HG03196 (cell line): ENCODE measurements around the gene GARIN5A.
"Not testable (repeated sequence)": the region's sequence is repeated elsewhere in the genome, so short reads cannot be mapped to it uniquely, and the experiment has no call there.

Source experiments
- ATAC-seq: cut with Tn5 transposase; IDR thresholded peaks from one replicate; pipeline ENCODE4 v1.9.1; 2021; ENCODE audit not compliant: unreplicated experiment

The GARIN5A gene

DNA sequence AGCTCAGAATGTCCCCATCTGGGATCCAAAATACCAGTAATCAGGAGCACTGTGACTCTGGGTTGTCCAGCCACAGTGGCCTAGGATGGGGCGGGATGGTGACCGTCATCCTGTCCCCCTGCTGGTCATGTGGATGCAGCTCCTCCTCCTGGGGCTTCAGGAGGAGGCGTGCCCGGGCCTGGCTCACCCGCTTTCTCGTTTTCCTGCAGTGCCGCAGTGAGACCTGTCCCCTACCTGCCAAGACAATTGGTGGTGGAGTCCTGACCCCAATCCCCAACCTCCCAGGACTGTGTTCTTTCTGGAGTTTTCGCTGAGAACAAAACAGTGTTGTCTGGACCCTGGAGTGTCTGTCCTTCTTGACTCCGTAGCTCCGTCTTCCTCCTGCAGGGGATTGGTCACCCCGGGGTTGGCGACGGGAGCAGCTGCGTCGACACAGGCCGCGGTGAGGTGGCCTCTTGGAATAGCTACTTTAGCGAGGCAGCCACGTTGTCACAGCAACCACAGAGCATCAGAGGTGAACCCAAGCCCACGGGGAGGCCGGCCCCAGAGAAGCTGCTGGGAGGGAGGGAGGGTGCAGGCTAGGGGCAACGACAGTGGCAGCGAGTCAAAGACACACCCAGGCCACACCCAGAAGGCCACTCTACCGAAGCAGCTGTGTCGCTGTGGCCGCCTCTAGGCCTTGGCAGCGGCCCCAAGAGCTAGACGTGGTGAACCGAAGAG, 10.5 kb downstream of the GARIN5A start:
- ATAC-seq = no peak

DNA sequence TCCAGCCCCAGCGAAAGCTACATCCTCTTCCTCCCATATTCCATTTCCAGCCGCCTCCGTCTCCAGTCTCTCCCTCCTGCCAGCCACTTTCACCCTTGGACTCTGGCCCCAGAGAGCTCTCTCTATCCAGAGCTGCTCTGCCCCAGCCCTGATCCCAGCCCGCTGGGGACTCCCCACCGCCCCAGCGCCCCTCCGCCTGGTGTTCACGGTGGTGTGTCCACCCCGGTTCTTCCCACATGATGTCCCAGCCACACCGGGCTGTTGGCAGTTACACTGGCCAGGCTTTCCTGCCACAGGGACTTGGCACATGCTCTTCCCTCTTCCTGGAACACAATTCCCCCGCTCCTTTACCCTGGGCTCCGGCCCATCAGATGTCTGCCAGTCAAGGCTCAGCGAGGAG, 11.6 kb downstream of the GARIN5A start:
- no peak for ATAC-seq

DNA sequence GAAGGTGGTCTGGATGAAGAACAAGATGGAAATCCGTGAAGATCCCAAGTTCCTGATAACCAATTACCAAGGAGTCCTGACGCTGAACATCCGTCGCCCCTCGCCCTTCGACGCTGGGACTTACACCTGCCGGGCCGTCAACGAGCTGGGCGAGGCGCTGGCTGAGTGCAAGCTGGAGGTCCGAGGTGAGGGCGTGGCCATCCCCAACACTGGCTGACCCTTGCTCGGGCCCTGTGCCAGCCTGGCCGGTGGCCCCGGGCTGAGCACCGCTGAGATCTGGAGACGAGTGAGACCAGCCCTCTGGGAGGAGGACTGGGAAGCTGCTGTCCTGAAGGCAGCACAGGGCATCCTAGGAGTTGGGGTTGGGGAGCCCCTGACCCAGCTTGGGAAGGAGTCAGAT, 12.3 kb downstream of the GARIN5A start:
- no peak for ATAC-seq

DNA sequence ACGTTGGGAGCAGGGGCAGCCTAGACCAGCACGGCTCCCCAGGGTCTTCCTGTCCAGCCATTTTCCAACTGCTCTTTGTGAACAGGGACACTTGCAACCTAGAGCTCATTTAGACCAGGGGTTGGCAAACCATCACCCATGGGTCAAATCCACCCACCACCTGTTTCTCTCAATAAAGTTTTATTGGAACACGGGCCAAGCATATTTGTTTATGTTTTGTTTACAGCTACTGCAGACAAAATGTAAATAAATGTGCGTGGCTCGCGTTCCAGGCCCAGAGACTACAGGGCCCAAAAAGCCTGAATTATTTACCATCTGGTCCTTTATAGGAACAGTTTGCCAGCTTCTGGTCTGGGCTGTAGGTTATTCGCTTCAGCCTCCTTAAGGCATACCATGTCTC, 13.7 kb downstream of the GARIN5A start:
- ATAC-seq = no peak

DNA sequence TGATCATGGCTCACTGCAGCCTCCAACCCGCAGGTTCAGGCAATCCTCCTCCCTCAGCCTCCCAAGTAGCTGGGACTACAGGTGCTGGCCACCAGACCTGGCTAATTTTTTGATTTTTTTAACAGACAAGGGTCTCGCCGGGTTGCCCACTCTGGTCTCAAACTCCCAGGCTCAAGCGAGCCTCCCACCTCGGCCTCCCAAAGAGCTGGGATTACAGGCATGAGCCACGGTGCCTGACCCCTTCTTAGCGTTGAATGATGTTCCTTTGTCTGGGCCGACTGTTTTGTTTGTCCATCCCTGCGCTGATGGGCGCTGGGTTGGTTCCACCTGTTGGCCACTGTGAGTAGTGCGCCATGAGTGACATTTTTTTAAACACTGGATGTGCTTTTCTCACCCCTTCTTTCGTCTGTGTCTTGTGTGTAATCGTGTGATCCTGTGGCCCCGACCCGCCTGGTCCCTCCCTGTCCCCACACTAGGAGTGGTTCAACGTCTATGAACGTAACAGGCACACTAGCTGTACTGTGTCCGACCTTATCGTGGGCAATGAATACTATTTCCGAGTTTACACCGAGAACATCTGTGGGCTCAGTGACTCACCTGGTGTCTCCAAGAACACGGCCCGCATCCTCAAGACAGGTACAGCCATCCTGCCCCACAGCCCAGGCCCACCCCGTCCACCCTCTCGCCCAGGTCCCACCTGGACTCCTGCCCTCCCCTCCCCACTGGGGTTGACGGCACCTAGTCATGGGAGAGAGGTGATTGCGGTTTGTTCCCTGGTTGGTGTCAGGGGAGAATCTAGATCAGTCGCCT, 15.4 kb downstream of the GARIN5A start:
- peak; percentile 47 for ATAC-seq

DNA sequence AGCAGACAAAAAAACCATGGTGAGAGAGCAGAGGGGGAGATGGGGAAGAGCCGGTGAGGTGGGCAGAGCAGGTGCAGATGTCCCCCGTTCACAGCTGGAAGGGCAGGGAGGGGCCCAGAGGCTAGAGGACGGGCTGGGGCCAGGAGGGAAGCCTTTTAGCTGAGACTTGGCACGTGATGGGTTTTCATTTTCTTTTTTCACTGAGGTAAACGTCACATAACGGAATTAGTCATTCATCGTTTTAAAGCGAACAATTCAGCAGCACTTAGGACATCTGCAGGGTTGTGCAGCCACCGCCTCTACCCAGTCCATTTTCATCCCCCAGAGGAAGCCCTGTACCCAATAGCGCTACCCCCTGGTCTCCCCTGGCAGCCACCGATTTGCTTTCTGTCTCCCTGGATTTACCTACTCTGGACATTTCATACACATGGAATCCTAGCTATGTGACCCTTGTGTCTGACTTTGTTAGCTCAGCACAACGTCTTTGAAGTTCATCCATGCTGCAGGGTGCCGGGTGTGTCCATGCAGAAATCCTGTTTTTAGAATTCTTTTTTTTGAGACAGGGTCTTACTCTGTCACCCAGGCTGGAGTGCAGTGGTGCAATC, 16.4 kb downstream of the GARIN5A start:
- peak; percentile 55 for ATAC-seq

DNA sequence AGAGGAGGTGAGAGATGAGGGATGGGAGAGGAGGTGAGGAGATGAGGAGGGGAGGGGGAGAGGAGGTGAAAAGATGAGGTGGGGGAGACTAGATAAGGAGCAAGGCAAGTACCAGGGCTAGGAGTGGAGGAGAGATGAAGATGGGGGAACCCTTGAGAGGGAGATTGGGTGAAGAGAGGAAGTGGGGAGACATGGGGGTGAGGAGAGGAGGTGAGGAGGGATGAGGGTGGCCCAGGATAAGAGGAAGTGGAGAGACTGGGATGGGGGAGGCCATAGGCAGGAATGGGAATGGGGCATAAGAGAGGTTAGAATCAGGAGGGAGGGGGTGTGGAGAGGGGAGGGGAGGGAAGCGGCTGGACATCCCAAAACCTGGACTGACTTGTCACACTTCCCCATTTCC, 17.0 kb downstream of the GARIN5A start:
- ATAC-seq = no peak

DNA sequence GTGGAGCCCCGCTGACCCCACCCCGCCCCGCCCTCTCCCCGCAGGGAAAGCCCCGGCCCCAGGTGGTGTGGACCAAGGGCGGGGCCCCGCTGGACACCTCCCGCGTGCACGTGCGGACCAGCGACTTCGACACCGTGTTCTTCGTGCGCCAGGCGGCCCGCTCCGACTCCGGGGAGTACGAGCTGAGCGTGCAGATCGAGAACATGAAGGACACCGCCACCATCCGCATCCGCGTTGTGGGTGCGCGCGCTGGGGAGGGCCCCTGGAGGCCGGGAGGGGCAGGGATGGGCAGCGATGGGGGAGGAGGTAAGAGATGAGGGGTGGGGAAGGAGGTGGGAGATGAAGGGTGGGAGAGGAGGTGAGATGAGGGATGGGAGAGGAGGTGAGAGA, 17.6 kb downstream of the GARIN5A start:
- ATAC-seq = no peak

DNA sequence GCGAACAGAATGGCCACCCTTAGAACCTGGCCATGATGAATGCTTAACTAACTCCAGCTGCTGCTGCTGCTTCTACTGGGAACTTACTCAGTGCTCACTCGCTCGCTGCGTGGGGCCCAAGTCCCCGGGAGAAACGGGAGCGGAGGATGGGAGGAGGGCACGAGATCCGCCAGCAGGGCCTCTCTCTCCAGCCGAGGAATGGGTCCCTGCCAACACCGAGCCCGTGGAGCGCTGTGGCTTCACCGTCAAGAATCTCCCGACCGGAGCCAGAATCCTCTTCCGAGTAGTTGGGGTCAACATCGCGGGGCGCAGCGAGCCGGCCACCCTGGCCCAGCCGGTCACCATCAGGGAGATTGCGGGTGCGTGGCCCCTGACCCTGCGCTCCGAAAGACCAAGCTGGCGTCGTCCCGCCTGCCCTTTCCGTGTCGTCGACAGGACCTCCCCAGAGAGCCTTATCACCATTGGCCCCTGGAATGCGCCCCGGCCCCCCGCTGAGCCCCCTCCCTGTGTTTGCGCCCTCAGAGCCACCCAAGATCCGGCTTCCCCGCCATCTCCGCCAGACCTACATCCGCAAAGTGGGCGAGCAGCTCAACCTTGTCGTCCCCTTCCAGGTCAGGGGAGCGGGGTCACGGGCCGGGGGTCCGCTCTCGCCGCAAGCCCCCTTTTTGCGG, 18.1 kb downstream of the GARIN5A start:
- ATAC-seq = no peak

DNA sequence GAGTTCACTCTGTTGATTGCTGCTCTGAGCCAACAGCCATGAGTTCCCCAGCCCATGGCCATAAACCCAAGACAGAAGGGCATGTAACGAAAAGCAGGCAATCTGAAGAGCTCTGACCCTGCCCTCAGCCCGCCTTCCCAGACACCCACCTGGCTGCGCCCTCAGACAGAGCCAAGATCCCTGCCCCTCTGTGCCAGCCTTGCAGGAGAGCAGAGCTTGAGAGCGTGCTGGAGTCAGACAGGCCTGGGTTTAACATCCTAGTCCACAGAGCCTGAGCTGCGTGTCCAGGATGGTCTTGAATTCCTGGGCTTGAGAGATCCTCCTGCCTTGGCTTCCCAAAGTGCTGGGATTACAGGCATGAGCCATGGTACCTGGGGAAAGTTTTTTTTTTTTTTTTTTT, 19.3 kb downstream of the GARIN5A start:
- no peak for ATAC-seq

DNA sequence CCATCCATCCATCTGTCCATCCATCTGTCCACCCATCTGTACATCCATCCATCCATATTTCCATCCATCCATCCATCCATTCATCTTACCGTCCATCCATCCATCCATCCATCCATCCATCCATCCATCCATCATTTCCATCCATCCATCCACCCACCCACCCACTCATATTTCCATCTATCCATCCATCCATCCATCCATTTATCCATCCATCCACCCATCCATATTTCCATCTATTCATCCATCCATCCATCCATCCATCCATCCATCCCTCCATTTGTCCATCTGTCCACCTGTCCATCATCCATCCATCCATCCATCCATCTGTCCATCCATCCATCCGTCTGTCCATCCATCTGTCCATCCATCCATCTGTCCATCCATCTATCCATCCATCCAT, 20.7 kb downstream of the GARIN5A start:
- no peak for ATAC-seq

DNA sequence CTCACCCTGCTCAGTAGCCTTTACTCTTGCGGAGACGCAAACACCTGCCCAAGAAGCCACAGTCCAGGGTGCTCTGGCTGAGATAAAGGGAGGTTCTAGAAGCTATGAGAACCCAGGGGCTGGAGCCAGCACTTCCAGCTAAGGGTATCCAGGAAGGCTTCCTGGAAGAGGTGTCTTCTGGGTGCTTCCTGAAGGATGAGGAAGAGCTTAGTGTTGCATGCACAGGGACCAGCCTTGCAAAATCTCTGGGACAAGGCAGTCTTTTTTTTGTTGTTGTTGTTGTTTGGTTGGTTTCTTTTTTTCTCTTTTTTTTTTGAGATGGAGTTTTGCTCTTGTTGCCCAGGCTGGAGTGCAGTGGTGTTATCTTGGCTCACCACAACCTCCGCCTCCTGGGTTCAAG, 23.4 kb downstream of the GARIN5A start:
- no peak for ATAC-seq

DNA sequence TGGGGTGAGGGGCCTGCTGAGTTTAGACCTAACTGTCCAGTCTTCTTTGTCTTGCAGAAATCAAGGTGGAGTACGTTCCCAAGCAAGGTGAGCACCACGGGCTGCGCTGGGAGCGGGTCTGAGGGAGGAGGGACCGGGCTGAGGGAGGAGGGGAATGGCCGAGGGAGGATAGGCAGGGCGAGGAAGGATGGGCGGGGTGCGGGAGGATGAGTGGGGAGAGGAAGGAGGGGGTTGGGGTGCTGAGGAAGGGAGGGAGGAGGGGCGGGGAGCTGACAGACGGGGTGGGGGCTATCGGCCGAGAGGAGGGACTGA, 25.5 kb downstream of the GARIN5A start:
- ATAC-seq = no peak

DNA sequence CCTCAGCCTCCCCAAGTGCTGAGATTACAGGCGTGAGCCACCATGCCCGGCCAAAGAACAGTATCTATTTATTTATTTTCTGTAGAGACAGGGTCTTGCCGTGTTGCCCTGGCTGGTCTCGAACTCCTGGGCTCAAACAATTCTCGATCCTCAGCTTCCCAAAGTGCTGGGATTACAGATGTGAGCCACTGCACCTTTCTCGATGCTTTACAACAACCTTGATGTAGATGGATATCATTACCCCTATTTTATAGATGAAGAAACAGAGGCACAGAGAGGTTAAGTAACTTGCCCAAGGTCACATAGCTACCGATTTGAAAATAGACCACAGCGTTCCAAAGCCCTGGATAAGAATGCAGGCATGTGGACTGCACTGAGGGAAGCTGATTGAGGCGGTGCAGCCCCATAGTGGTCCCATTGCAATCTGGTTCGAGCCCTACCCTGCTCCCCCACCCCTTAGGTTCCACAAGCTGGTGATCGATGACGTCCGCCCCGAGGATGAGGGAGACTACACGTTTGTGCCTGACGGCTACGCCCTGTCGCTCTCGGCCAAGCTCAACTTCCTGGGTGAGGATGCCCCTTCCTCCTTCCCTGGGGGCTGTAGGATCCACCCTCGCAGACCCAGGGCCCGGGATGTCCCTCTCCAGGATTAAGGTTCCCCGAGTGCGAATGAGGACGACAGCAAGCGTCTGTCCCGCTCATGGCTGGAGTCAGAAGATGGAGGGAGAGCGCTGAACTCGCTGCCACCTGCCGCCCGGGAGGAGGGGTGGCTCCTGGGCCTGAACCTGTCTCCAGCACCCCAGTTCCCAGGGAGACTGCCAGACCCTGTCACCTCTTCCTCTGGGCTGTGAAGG, 26.1 kb downstream of the GARIN5A start:
- ATAC-seq = no peak

DNA sequence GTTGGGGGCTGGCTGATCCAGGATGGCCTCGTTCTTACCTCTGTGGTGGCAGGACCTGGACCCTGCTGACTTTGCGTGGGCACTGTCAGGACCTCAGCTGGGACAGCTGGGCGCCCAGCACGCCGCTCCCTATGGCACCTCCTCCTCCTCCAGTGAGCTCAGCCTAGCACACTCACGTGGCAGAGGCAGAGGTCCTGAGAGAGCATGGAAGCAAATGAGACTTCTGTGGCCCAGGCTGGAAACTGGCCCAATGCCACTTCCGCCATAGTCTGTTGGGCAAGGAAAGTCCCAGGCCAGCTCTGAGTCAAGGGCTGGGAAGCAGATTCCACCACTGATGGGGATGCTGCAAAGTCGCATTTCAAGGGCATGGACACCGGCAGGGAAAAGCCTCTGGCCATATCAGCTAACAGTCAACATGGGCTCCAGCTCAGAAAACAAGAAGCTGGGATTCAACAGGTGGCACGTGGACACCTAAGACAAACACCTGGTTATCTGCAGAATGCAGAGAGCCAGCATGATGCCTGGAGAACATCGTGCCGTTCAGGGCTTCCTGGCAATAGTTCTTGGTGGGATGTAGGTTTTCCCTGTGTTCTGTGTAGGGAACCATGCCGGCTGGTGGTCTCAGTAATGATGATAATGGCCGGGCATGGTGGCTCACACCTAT, 27.3 kb downstream of the GARIN5A start:
- ATAC-seq = no peak

DNA sequence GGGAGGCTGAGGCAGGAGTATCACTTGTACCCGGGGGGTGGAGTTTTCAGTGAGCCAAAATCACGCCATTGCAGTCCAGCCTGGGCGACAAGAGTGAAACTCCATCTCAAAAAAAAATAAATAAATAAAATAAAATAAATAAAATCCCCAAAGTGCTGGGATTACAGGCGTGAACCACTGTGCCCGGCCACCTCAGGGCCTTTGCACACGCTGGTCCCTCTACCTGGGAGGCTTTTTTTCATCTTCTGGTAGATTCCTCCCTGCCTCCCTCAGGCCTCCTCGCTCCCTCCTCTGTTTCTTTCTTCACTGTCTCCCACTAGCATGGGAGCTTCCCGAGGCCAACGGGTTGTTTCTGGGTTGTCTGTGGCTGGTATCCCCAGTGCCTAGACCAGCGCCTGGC, 28.9 kb downstream of the GARIN5A start:
- no peak for ATAC-seq

DNA sequence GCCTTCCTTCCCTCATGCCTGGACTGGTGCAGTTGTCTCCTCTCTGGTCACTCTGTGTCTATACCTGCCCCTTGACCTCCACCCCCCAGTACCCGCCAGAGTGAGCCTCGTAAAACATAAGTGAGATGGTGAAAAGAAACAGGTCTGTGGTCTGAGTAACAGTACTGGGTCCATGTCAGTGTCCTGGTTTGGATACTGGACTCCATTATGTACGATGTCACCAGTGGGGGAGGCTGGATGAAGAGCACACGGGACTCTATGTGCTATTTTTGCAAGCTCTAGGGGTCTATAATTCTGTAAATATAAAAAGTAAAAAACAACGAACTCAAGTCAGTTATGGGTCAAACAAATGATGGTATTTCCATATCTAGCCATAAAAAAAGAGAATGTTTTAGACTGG, 29.6 kb downstream of the GARIN5A start:
- ATAC-seq = no peak

DNA sequence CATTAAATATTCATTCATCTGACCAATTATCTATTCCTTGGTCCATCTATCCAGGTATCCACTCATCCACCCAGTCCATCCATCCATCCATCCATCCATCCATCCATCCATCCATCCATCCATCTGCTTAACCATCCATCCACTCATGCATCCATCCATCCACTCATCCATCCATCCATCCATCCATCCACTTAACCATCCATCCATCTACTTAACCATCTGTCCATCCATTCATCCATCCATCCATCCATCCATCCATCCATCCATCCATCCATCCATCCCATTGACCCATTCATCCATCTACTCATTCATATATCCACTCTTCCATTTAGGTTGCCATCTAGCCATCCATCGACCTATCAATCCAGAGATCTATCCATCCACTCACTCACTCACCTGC, 32.6 kb downstream of the GARIN5A start:
- ATAC-seq = no peak

DNA sequence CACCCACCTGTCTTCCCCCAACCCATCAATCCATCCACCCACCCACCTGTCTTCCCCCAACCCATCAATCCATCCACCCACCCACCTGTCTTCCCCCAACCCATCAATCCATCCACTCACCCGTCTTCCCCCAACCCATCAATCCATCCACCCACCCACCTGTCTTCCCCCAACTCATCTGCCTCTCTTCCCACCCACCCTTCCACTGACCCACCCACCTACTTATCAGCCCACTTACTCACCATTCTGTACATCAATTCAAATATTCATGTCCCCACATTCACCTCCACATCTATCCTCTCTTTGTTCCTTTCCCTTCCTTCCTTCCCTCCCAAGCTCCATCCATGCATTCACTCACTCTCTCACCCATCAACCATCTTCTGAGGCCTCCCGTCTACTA, 37.5 kb downstream of the GARIN5A start:
- ATAC-seq = not testable (repeated sequence)

DNA sequence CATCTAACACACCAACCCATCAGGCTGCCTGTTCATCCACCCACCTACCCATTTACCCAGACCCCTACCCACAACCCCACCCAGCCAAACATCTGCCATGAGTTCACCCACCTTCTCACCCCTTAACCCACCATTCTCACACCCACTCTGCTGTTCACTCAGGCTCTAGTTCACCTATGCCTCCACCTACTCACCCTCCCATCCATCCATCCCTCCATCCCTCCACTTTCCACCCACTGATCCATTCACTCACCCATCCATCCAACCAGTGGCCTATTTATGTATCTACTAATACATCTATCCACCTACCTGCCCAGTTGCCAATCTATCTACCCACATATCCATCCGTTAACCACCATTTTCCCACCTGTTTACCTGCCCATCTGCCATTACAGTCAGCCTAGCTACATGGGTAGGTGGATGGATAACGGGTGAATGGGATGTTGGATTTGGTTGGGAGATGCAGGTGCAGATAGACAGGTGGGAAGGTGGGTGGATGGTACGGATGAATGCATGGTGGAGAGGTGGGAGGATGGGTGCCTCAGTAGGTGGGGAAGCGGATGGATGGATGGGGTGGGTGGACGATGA, 38.7 kb downstream of the GARIN5A start:
- ATAC-seq = no peak
